Measurements from ENCODE around the gene DNAJA4.

DNAJA4 gene

DNA sequence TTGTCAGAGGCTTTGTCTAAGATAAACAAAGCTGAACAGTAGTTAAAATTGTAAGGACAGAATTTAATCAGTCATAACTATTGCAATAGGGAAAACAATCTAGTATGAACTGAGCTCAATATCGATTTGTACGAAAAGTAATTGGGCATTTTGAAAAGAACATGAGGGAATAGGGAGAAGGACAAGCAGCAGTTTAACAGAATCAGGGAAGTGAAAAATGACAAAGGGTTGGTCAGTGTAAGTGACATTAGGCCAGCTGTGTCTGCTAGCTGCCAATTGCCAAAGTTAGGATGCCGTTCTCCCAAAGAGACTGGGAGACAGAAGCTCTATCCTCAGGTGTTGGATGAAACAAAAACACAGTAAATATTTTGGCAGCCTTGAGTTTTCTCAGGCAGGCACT, 3.3 kb upstream of the DNAJA4 start:
- WGBS, 2 experiments (ENCODE audit: insufficient coverage in 2 of 2) = 93 to 100% methylated on average over 2 to 3 of the region's 3 CpGs
- no peak overlapping the region for H3K27ac ChIP-seq (ENCODE audit: low read depth, low read length, severe bottlenecking)
- H3K4me1 ChIP-seq (ENCODE audit: control insufficient read depth, insufficient read depth, low read length, poor library complexity, severe bottlenecking) = no peaks in the 10 kb centered on the region
- no peak overlapping the region for H3K4me3 ChIP-seq (ENCODE audit: extremely low read depth, insufficient read depth, low read length, poor library complexity, severe bottlenecking)
- no peaks in the 10 kb centered on the region for H3K9me3 ChIP-seq (ENCODE audit: control insufficient read depth, low read length)
- no peaks in the 10 kb centered on the region for H3K36me3 ChIP-seq (ENCODE audit: control insufficient read depth, insufficient read depth, low read length)

DNA sequence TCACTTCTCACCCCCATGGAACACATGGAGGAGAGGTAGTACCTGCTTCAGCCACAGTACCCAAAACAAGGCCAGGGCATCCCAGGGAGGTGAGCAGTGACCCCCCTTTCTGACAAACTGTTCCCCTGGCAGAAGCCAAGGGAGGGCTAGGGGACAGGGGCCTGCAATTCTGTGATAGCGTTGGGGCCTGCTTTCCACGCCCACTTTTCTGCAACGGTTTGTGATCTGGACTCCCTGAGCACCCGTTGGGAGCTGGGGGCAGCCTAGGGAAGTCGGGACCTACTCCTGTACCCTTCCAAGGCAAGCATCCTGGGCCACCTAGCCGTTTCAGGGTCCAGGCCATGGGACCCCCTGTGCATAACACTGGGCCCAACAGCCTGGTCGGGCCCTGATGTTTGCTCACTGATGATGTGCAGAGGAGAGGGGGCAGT, 996 bp upstream of the DNAJA4 start:
- Histone ChIP-seq H3K4me3 (ENCODE audit: extremely low read depth, insufficient read depth, low read length, poor library complexity, severe bottlenecking) (no peak overlapping the region), H3K27ac (ENCODE audit: low read depth, low read length, severe bottlenecking) (no peak overlapping the region), H3K4me1 (ENCODE audit: control insufficient read depth, insufficient read depth, low read length, poor library complexity, severe bottlenecking) (no peaks in the 10 kb centered on the region), H3K36me3 (ENCODE audit: control insufficient read depth, insufficient read depth, low read length) (no peaks in the 10 kb centered on the region), H3K9me3 (ENCODE audit: control insufficient read depth, low read length) (no peaks in the 10 kb centered on the region)
- WGBS, 2 experiments (ENCODE audit: insufficient coverage in 2 of 2) = 95 to 96% methylated on average over 5 to 7 of the region's 7 CpGs

DNA sequence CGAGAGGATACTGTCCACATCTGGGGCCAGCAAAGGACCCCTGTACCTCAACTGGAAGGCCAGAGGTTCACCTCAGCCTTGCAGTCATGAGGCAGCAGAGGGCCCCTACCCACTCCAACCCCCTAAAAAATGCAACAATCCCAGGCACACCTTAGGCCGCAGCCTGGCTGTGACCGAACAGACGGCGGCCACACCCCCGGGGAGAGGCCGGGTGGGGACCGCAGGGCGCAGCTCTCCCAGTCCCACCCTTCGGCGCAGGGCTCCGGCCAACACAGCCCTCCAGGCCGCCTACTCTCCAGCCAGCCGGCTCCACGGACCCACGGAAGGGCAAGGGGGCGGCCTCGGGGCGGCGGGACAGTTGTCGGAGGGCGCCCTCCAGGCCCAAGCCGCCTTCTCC, 457 bp upstream of the DNAJA4 start:
- H3K4me3 ChIP-seq (ENCODE audit: extremely low read depth, insufficient read depth, low read length, poor library complexity, severe bottlenecking) = no peak overlapping the region
- H3K36me3 ChIP-seq (ENCODE audit: control insufficient read depth, insufficient read depth, low read length) = no peaks in the 10 kb centered on the region
- 89 to 91% methylated on average over 23 of the region's 23 CpGs for WGBS, 2 experiments (ENCODE audit: insufficient coverage in 2 of 2)
- H3K27ac ChIP-seq (ENCODE audit: low read depth, low read length, severe bottlenecking) = no peak overlapping the region
- no peaks in the 10 kb centered on the region for H3K9me3 ChIP-seq (ENCODE audit: control insufficient read depth, low read length)
- H3K4me1 ChIP-seq (ENCODE audit: control insufficient read depth, insufficient read depth, low read length, poor library complexity, severe bottlenecking) = no peaks in the 10 kb centered on the region

DNA sequence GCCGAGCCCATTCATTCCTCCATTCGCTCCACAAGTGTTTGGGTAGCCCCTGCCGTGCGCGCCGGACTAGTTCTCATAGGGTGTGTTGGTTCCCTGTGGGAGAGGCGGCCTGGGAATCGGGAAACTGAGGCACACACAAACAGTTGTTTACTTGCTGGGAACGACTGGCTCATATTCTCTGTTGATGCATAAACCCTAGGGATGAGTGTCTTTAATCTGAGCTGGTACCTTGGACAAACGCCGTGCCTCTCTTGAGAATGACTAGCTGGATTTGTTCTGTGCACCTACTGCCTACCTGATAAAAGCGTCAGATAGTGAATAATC, 737 bp downstream of the DNAJA4 start:
- Histone ChIP-seq H3K36me3 (ENCODE audit: control insufficient read depth, insufficient read depth, low read length) (no peaks in the 10 kb centered on the region), H3K9me3 (ENCODE audit: control insufficient read depth, low read length) (no peaks in the 10 kb centered on the region), H3K27ac (ENCODE audit: low read depth, low read length, severe bottlenecking) (no peak overlapping the region), H3K4me3 (ENCODE audit: extremely low read depth, insufficient read depth, low read length, poor library complexity, severe bottlenecking) (peak overlapping the region; percentile 27), H3K4me1 (ENCODE audit: control insufficient read depth, insufficient read depth, low read length, poor library complexity, severe bottlenecking) (no peaks in the 10 kb centered on the region)
- WGBS, 2 experiments (ENCODE audit: insufficient coverage in 2 of 2) = 82 to 87% methylated on average over 6 to 12 of the region's 12 CpGs

DNA sequence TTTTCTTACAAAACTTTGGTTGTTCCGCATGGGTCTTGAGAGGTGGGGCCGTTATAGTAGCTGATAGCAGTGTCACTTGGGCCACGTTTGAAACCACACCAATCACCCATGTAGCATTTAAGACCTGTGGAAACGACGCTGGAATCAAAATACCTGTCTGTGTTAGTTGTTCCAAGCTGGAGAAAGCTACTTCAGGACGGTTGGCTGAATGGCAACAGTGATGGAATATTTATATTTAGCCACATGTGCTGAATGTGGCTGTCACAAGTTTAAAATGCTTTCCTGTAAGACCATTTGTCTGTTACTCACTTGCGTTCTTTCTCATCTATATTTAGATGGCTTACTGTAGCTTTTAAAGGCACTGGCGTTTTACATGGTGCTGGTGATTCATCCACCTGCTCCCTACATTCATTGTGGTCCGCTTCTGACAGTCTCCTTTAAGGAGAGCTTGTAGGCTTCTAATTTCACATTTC, 1.4 kb downstream of the DNAJA4 start:
- Histone ChIP-seq H3K27ac (ENCODE audit: low read depth, low read length, severe bottlenecking) (no peak overlapping the region), H3K4me3 (ENCODE audit: extremely low read depth, insufficient read depth, low read length, poor library complexity, severe bottlenecking) (no peak overlapping the region), H3K4me1 (ENCODE audit: control insufficient read depth, insufficient read depth, low read length, poor library complexity, severe bottlenecking) (no peaks in the 10 kb centered on the region), H3K9me3 (ENCODE audit: control insufficient read depth, low read length) (no peaks in the 10 kb centered on the region), H3K36me3 (ENCODE audit: control insufficient read depth, insufficient read depth, low read length) (no peaks in the 10 kb centered on the region)
- 81 to 100% methylated on average over 3 to 5 of the region's 9 CpGs for WGBS, 2 experiments (ENCODE audit: insufficient coverage in 2 of 2)

DNA sequence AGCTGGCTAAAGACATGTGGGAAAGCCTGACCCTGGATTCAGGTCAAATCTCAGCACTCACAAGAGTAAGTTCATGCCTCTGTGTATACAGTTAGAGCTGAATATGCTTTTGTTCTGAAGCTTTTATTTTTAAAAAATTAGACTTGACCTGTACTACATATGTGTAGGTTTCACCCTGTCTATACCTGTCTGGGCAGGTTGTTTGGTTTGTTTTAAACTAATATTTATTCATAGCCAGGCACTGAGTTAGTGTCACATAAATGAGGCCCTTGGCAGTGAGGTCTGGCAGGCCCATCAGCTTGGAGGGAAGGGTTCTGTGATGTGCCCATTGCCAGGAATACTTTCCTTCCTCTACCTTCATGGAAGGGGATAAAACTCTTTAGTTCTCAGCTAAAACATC, 1.9 kb downstream of the DNAJA4 start:
- H3K27ac ChIP-seq (ENCODE audit: low read depth, low read length, severe bottlenecking) = no peak overlapping the region
- H3K9me3 ChIP-seq (ENCODE audit: control insufficient read depth, low read length) = no peaks in the 10 kb centered on the region
- no peak overlapping the region for H3K4me3 ChIP-seq (ENCODE audit: extremely low read depth, insufficient read depth, low read length, poor library complexity, severe bottlenecking)
- H3K36me3 ChIP-seq (ENCODE audit: control insufficient read depth, insufficient read depth, low read length) = no peaks in the 10 kb centered on the region
- H3K4me1 ChIP-seq (ENCODE audit: control insufficient read depth, insufficient read depth, low read length, poor library complexity, severe bottlenecking) = no peaks in the 10 kb centered on the region

DNA sequence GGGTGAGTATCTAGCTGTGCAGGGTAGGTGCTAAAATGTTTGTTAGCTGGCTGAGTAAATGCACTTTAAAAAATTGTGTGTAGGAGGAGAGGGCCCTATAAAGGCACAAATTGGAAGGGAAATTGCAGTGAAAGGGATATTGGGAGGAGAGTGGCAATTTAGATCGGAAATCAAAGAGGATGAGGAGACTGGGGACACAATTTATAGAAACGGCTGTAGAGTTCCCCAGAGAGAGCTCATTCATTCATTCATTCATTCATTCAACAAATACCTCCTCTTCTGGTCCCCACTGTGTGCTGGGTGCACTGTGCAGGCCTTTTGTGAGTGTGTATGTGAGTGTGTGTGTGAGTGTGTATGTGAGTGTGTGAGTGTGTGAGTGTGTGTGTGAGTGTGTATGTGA, 2.4 kb downstream of the DNAJA4 start:
- Histone ChIP-seq H3K4me1 (ENCODE audit: control insufficient read depth, insufficient read depth, low read length, poor library complexity, severe bottlenecking) (no peaks in the 10 kb centered on the region), H3K36me3 (ENCODE audit: control insufficient read depth, insufficient read depth, low read length) (no peaks in the 10 kb centered on the region), H3K9me3 (ENCODE audit: control insufficient read depth, low read length) (no peaks in the 10 kb centered on the region), H3K27ac (ENCODE audit: low read depth, low read length, severe bottlenecking) (no peak overlapping the region), H3K4me3 (ENCODE audit: extremely low read depth, insufficient read depth, low read length, poor library complexity, severe bottlenecking) (no peak overlapping the region)
- no CpG with 5 or more reads among the region's 2 CpGs for WGBS, 2 experiments (ENCODE audit: insufficient coverage in 2 of 2)

- WGBS, 2 experiments (ENCODE audit: insufficient coverage in 2 of 2) = 78 to 85% methylated on average over 2 of the region's 2 CpGs
- no peaks in the 10 kb centered on the region for H3K4me1 ChIP-seq (ENCODE audit: control insufficient read depth, insufficient read depth, low read length, poor library complexity, severe bottlenecking)
- no peaks in the 10 kb centered on the region for H3K36me3 ChIP-seq (ENCODE audit: control insufficient read depth, insufficient read depth, low read length)
- no peak overlapping the region for H3K4me3 ChIP-seq (ENCODE audit: extremely low read depth, insufficient read depth, low read length, poor library complexity, severe bottlenecking)
- H3K27ac ChIP-seq (ENCODE audit: low read depth, low read length, severe bottlenecking) = no peak overlapping the region
- no peaks in the 10 kb centered on the region for H3K9me3 ChIP-seq (ENCODE audit: control insufficient read depth, low read length)
These were observed 8.0 kb downstream of the DNAJA4 start for GRCh38 chr15:78272316-78272715.

DNA sequence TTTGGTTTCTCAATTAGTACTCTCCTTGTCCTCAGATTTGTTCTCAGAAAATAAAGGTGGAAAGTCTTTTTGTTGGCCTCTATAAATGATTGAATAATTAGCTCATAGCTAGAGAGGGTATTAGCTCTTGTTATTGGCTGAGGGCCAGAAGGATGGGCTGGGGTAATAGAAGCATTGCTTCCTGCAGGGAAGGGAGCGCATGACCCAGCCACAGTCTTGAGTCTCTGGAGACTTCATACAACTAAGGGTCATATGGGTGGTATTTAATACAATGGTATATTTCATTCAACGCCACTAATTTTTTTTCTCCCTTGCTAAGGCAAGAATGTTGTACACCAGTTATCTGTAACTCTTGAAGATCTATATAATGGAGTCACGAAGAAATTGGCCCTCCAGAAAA, 8.4 kb downstream of the DNAJA4 start:
- Histone ChIP-seq H3K9me3 (ENCODE audit: control insufficient read depth, low read length) (no peaks in the 10 kb centered on the region), H3K27ac (ENCODE audit: low read depth, low read length, severe bottlenecking) (no peak overlapping the region), H3K4me3 (ENCODE audit: extremely low read depth, insufficient read depth, low read length, poor library complexity, severe bottlenecking) (no peak overlapping the region), H3K4me1 (ENCODE audit: control insufficient read depth, insufficient read depth, low read length, poor library complexity, severe bottlenecking) (no peaks in the 10 kb centered on the region), H3K36me3 (ENCODE audit: control insufficient read depth, insufficient read depth, low read length) (no peaks in the 10 kb centered on the region)
- 100% methylated on average over 1 of the region's 3 CpGs; no CpG with 5 or more reads in 1 of the 2 experiments for WGBS, 2 experiments (ENCODE audit: insufficient coverage in 2 of 2)

DNA sequence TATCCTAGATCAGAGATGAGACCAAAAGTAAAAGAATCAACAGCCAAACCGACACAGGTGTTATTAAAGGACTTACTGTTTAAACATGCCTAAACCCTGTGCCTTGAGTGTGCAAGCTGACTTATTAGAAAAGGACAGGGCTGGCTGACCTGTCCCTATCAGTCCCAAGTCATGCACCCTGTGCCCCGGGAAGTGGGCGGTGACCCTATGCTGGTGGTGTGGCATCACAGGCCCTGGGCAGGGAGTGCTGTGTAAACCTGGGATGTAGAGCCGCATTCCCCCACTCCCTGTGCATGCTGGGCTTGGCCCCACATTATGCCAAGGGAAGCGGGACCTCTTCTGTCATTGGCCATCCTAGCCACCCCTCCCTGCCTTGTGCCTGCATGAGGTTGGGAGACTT, 10.6 kb downstream of the DNAJA4 start:
- Histone ChIP-seq H3K4me1 (ENCODE audit: control insufficient read depth, insufficient read depth, low read length, poor library complexity, severe bottlenecking) (no peaks in the 10 kb centered on the region), H3K4me3 (ENCODE audit: extremely low read depth, insufficient read depth, low read length, poor library complexity, severe bottlenecking) (no peak overlapping the region), H3K9me3 (ENCODE audit: control insufficient read depth, low read length) (no peaks in the 10 kb centered on the region), H3K36me3 (ENCODE audit: control insufficient read depth, insufficient read depth, low read length) (no peaks in the 10 kb centered on the region), H3K27ac (ENCODE audit: low read depth, low read length, severe bottlenecking) (no peak overlapping the region)
- WGBS, 2 experiments (ENCODE audit: insufficient coverage in 2 of 2) = 94% methylated on average over 3 to 4 of the region's 5 CpGs

GRCh38 chr15:78276064-78276943, 11.9 kb downstream of the DNAJA4 start:
- H3K4me3 ChIP-seq (ENCODE audit: extremely low read depth, insufficient read depth, low read length, poor library complexity, severe bottlenecking) = no peak overlapping the region
- WGBS, 2 experiments (ENCODE audit: insufficient coverage in 2 of 2) = 100% methylated on average over 4 of the region's 6 CpGs
- no peak overlapping the region for H3K27ac ChIP-seq (ENCODE audit: low read depth, low read length, severe bottlenecking)
- H3K9me3 ChIP-seq (ENCODE audit: control insufficient read depth, low read length) = no peaks in the 10 kb centered on the region
- H3K4me1 ChIP-seq (ENCODE audit: control insufficient read depth, insufficient read depth, low read length, poor library complexity, severe bottlenecking) = no peaks in the 10 kb centered on the region
- no peaks in the 10 kb centered on the region for H3K36me3 ChIP-seq (ENCODE audit: control insufficient read depth, insufficient read depth, low read length)
